Measurements from ENCODE around the gene FRK. TPM values are rescaled to one million over a fixed set of nuclear protein-coding genes. Genes with fewer than 3 reads are reported as not detected.
"Not testable (repeated sequence)": the region's sequence is repeated elsewhere in the genome, so short reads cannot be mapped to it uniquely, and the experiment has no call there.

The FRK gene
- polyA plus RNA-seq, 4 donors: 4.1 to 5.6 (median 4.6) TPM

DNA sequence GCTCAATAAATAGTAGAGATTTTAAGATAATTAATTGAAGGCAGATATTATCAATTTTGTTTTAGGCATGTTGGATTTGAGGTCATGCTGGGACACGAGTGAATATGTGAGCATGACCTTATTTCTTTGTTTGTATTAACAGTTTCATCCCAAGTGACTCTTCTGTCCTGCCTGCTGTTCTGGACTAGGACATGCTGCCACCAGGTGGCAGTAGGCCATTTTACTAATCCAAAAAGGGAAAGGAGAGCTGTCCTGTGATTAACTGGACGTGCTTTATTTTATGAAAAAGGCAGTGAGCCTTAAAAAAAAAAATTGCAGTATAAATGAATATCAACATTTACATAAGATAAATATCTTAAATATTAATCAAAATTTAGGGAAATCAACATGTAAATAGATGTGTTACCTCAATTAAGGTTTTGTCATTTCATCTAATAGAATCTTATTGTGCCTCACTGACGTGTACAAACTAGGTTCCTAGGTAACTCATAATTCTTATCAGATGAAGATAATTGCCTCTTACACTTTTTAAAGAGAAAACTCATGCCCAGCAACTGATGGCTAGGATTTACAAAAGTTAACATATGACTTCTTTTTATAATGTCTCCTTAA, 49.8 kb downstream of the FRK start:
- peak in 2 of 4 donors; percentile 17 to 57 for DNase-seq (ENCODE audit: low read depth in 4 of 4, low spot score in 2 of 4)

DNA sequence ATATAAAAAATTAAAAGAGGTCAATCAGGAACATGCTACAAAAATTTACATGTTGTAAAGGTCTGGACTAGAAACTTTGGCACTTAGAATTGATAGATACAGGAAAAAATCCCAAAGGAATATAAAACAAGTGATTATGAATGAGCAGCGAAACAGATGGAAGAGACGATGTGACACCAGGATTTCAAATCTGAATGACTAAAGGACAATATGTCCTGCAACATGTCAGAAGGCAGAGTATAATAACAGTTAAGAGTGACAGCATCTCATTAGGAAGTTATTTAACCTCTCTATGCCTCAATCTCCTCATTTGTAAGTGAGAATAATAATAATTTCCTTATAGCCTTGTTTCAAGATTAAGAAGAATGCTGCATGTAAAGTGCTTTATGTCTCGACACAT, 50.3 kb downstream of the FRK start:
- DNase-seq (ENCODE audit: low read depth in 4 of 4, low spot score in 2 of 4): no peak

DNA sequence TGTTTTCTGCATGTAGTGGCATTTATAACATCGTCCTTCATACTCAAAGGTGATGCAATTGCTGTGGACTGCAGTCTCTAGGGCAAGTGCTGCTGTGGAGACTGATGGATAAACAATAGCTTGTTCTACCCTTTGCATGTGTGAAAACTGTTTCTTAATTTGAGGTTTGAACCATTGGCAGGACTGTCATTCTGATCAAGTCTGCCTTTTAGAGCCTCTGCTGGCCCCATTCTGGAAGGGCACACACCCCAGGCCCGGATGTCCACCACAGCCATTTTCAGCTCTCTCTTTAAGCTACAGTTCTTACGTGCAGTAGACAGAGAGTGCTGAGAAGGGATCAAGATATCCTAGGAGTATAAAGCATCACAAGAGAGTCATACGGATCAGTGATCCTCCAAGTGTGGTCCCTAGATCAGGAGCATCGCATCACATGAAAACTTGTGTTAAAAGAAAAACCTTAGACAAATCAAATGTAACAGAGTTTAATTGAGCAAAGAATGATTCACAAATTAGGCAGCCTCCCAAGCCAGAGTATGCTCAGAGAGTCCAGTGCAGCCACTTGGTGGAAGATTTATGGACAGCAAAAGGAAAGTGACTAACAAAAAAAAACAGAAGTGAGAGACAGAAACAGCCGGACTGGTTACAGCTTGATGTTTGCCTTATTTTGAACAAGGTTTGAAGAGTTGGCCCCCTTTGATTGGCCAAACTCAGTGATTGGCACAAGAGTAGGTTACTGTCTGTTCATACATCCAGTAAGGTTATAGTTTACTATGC, 52.0 kb downstream of the FRK start:
- DNase-seq (ENCODE audit: low read depth in 4 of 4, low spot score in 2 of 4): peak in 1 of 4 donors; percentile 13

DNA sequence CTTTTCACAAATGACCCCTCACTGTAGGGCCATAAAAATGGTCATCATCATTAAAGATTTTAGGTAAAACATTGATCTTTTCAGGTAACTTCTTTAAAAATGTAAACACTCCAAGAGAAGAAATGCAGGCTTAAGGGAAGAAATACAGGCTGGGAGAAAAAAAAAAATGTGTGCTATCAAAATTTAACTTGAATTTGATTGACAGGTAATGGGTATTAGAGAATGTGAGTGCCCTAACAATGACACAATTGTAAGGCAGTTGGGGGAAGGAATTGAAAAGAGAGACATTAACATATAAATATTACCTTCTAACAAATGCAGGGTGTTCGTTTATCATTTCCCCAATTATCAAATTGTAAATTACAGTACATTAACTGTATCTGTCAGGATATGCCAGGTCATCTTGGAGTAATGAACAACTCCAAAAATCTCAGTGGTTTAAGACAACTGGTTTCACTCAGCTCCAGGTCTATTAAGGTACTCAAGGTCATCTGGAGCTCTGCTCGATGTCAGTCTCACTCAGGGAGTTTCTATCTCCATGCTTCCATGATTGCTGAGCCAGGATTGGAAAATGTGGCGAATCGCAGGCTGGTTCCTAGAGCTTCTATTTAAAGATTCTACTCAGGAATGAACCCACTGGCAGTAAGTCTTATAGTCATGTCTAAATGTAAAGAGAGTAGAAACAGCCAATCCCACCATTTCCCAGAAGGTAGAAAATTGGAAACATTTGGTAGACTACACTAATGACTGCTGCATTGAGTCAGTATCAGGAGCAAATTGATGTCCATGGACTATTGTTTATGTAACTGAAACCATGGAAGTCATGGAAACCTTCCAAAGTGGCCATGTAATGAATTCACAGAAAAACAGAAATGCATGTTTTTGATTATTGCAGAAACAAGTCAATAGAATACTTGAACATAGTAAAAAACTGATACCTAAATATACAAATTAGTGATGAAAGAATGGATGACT, 55.6 kb downstream of the FRK start:
- DNase-seq (ENCODE audit: low read depth in 4 of 4, low spot score in 2 of 4): no peak

DNA sequence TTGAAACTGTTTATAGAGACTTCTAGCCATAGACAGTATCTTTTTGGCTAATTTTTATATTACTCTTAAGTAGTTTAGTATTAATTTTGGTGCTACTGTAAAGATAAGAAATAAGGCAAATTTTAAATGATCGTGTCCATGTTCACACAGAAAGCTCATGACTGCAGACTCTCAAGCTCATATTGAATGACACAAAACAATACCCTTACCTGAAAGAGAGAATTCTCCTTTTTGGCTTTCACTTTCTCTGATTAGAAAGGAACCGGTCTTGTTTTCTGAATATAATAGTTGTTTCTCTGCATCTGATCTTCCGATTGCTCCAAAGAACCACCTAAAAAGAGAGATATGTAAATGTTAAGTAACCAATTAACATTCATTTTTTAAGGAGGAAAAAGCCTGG, 57.0 kb downstream of the FRK start:
- no peak for DNase-seq (ENCODE audit: low read depth in 4 of 4, low spot score in 2 of 4)

DNA sequence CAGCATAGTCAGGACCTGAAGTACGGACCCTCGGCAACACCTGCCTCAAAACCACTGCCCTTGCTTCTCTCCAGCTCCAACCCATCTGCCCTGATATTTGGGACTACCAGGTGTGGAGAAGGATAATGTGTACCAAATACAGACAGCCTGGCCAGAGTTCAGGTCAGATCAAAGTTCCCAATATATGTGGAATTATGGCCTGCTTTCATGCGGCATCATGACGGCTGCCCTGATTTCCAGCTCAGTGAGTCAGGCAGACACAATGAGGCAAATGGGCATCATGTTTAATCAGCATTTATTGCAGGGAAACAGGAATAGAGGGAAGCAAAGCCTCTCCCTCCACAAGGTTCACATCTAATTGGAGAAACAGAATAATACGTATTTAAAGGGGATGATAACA, 57.9 kb downstream of the FRK start:
- no peak for DNase-seq (ENCODE audit: low read depth in 4 of 4, low spot score in 2 of 4)

DNA sequence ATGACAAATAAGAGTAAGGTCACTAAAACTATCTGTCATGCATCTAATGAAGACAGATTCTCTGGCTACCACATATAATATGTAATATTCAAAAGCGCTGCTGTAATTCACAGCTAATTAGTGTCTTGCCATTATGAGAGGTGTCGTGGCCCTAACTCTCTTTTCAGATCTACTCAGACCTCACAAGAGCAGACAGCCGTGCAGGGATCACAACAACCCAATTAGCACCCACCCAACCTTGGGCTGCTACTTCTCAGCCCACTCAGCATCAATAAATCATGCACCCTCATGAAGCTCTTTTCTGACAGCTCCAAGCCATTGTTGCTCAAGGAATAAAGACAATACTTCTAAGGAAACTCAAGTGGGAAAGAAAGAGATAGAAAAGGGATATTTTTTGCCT, 61.5 kb downstream of the FRK start:
- DNase-seq (ENCODE audit: low read depth in 4 of 4, low spot score in 2 of 4): no peak

DNA sequence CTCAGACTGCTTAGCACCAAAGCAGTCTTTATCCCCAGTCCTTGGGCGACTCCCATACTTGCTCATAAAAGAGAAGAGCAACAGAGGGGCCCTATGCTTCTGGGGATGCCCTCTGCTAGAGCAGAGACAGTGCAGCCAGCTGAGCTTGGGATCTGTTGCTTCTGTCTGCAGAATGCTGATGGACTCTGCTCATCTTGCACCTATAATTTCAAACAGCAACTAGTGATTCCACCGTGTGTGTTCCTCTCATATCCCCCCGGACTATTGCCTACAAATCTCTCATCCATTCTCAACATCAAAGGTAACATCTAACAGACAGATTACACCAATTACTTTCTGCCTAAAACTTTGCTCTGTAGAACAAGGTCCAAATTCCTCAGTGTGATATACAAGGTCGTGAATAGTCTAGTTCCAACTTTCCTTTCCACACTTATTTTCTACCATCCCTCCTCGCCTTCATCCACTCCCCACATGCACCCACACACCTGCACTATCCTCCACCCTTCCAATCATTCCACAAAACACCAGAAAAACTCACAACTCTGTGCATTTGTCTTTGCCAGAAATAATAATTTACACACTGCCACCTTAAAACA, 62.6 kb downstream of the FRK start:
- DNase-seq (ENCODE audit: low read depth in 4 of 4, low spot score in 2 of 4): no peak

DNA sequence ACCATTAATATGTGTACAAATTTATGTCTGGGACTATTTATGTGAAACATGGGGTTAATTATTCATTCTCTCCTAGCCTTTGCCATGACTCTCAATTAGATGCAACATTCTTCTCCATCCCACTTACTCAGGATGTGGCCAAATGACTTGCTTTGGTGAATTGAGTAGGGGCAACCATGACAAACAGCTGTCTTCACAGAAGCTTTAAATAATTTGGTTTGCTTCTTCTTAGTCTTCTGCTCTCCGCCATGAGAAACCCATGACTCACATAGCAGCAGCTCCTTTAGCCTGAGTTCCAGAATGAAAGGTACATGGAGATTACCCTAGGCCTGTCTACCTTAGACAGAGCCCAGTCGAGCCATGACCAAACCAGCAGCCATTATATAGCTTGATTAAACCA, 74.7 kb downstream of the FRK start:
- no peak for DNase-seq (ENCODE audit: low read depth in 4 of 4, low spot score in 2 of 4)

DNA sequence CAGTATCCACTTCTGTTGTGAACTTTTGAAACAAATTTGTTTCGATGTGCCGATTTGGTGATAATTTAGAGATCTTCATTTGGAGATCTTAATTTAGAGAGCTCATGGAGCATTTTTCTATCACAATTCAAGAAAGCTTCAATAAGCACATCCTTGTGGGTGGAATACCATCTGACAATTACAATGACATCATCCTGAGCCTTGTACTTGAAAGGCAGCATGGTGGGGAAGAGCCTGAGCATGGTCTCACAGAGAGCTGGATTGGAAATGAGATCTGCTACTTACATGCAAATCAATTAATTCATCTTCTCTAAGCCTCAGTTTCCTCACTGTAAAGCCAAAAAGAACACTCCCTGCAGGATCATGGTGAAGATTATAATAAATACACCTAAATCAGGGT, 75.9 kb downstream of the FRK start:
- DNase-seq (ENCODE audit: low read depth in 4 of 4, low spot score in 2 of 4): no peak

DNA sequence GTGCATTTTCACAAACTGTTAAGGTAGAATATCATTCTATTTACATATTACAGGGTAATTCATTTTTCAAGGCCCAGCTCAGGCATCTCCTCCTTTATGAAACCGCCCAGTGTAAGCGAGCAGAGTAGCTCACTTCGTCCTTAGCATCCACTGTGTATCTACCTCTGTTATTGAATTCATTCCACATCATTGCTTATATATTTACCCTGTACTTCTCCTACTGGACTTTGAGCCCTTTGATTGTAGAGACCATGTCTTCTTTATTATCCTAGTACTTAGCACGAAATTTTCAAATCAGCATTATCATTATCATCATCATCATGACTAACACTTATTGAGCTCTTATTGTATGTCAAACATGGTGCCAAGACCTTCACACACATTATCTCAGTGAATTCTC, 76.7 kb downstream of the FRK start:
- DNase-seq (ENCODE audit: low read depth in 4 of 4, low spot score in 2 of 4): no peak

DNA sequence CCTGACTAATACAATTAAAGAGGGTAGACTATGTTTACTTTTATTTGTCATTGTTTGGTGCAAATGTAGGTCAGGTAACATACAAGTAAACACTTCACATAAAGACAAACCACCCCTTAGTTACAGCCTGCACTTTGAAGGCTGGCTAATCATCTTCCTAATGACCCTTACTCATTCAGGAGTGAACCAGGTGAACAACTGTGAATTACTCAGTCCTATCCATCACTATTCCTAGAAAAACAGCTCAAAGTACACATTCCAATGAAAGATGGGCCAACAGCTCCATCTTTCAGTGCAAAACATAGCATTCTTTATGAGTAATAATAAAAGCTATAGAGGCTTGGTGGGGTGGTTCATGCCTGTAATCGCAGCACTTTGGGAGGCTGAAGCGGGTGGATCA, 78.2 kb downstream of the FRK start:
- DNase-seq (ENCODE audit: low read depth in 4 of 4, low spot score in 2 of 4): no peak

DNA sequence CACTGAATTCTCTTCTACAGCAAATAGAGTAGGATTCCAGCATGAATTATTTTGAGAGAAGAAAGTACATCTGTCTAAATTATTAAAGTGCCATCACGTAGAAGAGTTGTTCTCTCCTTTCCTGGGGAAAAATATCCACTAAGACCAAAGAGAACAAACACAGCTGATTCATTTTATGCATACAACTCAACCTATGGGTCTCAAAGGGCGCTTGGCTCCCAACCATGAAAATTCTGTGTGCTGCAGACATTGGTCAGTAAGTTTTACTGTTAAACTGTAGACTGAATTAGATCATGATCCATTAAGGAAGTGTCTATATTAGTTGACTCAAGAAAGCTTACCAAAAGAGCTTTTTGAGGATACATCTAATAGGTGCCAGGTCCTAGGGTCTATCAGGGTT, 83.5 kb downstream of the FRK start:
- DNase-seq (ENCODE audit: low read depth in 4 of 4, low spot score in 2 of 4): no peak

DNA sequence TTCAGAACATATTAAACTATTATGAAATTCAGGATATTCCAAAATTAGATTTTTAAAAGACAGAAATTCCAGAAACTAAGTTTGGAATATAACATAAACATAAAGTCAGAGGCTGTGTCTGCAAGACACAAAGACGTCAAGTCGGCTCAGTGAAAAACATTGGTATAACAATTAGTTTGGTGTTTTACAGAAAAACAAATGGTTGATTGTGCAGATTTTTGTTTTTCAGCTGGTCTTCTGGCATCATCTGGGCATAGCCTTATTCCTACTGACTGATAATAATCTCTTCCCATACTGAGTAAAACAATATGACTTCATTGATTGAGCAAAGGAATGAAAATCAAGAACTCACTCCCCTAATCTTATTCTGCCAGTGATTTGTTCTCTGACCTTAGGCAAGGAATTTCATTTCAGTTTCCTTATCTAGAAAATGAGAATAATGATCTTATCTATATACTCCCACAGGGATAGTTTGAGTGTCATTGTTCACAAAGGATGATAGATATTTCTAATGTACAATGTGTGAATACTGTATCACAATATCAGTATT, 84.3 kb downstream of the FRK start:
- DNase-seq (ENCODE audit: low read depth in 4 of 4, low spot score in 2 of 4): no peak

DNA sequence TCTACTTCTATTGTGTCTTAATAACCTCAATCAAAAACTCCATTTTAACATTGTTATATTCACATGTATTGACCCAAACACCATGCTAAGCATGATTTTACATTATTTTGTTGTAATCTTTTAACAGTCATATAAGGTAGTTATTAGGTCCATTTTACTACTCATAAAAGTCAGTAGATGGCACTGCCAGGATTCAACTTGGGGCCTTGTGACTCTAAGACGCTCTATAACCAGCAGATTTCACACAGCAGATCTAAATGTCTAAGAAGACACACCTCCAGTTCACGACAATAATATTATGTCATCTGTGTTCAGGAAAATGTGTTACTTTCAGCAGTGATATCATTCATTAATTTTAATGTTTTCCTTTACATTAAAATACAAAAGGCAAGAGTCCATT, 88.0 kb downstream of the FRK start:
- no peak for DNase-seq (ENCODE audit: low read depth in 4 of 4, low spot score in 2 of 4)

DNA sequence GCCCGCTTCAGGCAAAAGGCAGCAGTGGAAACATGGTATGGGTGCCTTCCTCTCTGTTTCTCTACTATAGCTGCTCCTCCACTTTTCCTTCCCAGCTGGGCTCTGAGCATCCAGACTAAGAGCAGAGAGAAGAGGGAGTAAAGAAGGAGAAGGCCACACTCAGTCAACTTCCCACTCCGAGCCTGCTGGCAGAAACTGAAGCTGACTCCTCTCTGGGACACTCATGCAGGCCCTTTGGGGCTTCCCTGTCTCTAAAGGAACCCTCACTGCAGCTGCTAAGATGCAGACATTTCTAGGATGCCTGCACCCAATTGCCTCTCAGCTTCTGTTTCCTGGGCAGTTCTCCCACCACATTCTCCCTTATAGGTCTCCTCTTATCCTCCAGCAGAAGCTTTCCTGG, 88.9 kb downstream of the FRK start:
- DNase-seq (ENCODE audit: low read depth in 4 of 4, low spot score in 2 of 4): no peak

DNA sequence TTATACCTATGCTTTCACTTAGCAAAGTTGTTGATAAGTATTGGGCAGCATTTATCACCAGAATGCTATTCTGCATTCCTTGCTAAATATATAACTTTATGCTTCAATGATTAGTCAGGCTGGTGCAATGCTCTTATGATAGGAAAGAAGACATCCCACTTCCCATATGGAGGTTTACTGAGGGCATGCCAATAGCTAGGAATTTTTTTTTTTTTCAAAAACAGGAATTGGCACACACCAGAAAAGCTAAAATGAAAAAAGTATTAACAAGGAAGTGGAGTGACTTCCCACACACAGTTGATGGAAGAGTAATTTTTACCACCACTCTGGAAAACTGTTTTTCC, 90.8 kb downstream of the FRK start:
- no peak for DNase-seq (ENCODE audit: low read depth in 4 of 4, low spot score in 2 of 4)

DNA sequence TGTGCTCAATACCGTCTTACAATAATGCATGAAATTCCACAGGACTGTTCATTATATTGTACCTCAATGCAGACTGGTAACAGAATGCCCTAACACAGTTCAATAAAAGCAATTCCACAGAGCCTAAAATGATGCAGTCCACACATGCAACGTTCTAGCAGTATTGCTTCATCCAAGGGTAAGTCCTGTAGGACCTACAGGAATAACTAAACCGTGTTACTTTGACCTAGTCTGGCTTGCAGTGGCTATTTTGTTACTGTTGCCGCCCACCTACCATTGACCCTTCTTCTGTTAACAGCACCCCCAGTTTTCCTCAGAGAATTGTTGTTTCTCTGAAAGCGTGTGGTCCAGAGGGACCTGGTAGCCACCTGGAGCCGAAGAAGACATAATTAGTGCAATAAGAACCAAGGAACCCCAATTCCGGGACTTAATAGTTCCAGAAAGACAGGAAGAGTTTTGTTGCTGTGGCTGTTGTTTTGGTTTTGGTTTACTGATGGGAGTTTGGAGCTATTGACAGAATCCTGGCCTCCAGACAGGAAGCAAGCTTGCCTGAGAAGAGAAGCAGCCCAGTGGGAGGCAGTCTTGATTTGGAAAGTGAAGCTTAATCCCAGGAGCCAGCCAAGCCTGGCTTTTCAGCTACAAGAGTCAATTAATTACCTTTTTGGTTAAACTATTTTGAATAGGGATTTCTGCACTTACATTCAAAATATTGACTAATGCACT, 91.3 kb downstream of the FRK start:
- DNase-seq (ENCODE audit: low read depth in 4 of 4, low spot score in 2 of 4): no peak

DNA sequence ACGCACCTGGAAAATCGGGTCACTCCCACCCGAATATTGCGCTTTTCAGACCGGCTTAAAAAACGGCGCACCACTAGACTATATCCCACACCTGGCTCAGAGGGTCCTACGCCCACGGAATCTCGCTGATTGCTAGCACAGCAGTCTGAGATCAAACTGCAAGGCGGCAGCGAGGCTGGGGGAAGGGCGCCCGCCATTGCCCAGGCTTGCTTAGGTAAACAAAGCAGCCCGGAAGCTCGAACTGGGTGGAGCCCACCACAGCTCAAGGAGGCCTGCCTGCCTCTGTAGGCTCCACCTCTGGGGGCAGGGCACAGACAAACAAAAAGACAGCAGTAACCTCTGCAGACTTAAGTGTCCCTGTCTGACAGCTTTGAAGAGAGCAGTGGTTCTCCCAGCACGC, 100.4 kb downstream of the FRK start:
- DNase-seq (ENCODE audit: low read depth in 4 of 4, low spot score in 2 of 4): not testable (repeated sequence)

DNA sequence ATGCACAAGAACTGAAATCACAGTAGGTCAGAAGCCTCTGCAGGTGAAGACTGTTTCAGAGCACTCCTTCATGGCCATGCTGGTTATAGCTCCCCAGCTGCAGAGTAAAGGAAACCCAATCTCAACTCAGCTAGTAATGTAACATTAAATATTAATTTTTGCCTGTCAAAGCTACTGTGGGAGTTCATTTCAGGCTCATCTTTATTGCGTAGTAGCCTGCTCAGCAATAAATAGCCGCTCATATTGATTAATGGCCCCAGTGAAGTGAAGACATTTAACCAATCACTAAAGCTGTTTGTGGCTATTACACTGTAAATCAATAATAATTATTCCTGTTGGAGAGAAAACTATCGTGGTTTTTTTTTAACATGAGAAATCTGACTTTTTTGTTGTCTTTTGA, 101.7 kb downstream of the FRK start:
- no peak for DNase-seq (ENCODE audit: low read depth in 4 of 4, low spot score in 2 of 4)
